Large intestine (tissue), 3 donors: Measurements from ENCODE around the gene ARG1. TPM values are rescaled to one million over a fixed set of nuclear protein-coding genes. Genes with fewer than 3 reads are reported as not detected.

Experiments
- DNase-seq, 2 donors: peaks; one replicate each; pipeline versions ENCODE4 v3.0.0 to v3.0.0-alpha.2; 2013
- H3K27ac ChIP-seq: one replicate; pipeline ENCODE4 v1.5.1; 2013; ENCODE audit warnings: low read length
- H3K27me3 ChIP-seq: 2 replicates; pipeline ENCODE4 v1.6.1; 2013; ENCODE audit warnings: low read length; ENCODE audit not compliant: control insufficient read depth, insufficient read depth
- H3K36me3 ChIP-seq: 2 replicates; pipeline ENCODE4 v1.6.1; 2013; ENCODE audit warnings: low read length; ENCODE audit not compliant: control insufficient read depth, insufficient read depth
- H3K4me1 ChIP-seq: one replicate; pipeline ENCODE4 v1.6.1; 2013; ENCODE audit warnings: low read length; ENCODE audit not compliant: control insufficient read depth, insufficient read depth
- H3K4me3 ChIP-seq: one replicate; pipeline ENCODE4 v1.5.1; 2013; ENCODE audit warnings: low read length
- H3K9me3 ChIP-seq: one replicate; pipeline ENCODE4 v1.6.1; 2013; ENCODE audit warnings: mild to moderate bottlenecking, low read depth, low read length, moderate library complexity; ENCODE audit not compliant: control insufficient read depth
- WGBS: methylation state at CpG from one replicate; pipeline ENCODE4 v1.1.5; 2013; ENCODE audit warnings: low lambda C conversion rate; ENCODE audit not compliant: insufficient coverage; 5-methylcytosine and 5-hydroxymethylcytosine counted together
- polyA plus RNA-seq: library from polyadenylated mRNA; unstranded; fragments of 120-200 nt; gene quantifications from one replicate; pipeline ENCODE4 v1.2.1, GENCODE V29; 2013

Gene ARG1
- polyA plus RNA-seq, 1 donor, result 0.72 TPM

GRCh38 chr6:131581523-131581922, 8.5 kb downstream of the ARG1 start:
- H3K9me3 ChIP-seq, result no peaks in the 10 kb centered on the region

GRCh38 chr6:131586543-131586942, 13.5 kb downstream of the ARG1 start:
- H3K27me3 ChIP-seq, result no peaks in the 10 kb centered on the region
- no peak for DNase-seq
- H3K4me3 ChIP-seq, result no peak overlapping the region
- H3K4me1 ChIP-seq, result no peaks in the 10 kb centered on the region
- no peaks in the 10 kb centered on the region for H3K9me3 ChIP-seq
- WGBS, result 100% methylated on average over 3 of the region's 4 CpGs
- H3K27ac ChIP-seq, result no peak overlapping the region
- H3K36me3 ChIP-seq, result peaks cover 61% of the 10 kb centered on the region

More at GRCh38 chr6:131581523-131581922, 8.5 kb downstream of the ARG1 start:
- Histone ChIP-seq H3K27me3 (no peaks in the 10 kb centered on the region), H3K36me3 (peaks cover 41% of the 10 kb centered on the region), H3K4me3 (no peak overlapping the region), H3K4me1 (no peaks in the 10 kb centered on the region), H3K27ac (no peak overlapping the region)
- DNase-seq, result no peak

GRCh38 chr6:131587909-131588308, 14.9 kb downstream of the ARG1 start:
- H3K4me1 ChIP-seq, result no peaks in the 10 kb centered on the region
- no peaks in the 10 kb centered on the region for H3K27me3 ChIP-seq
- WGBS, result no CpG with 5 or more reads among the region's 4 CpGs
- peaks cover 63% of the 10 kb centered on the region for H3K36me3 ChIP-seq
- H3K27ac ChIP-seq, result no peak overlapping the region
- no peaks in the 10 kb centered on the region for H3K9me3 ChIP-seq
- DNase-seq, result no peak
- H3K4me3 ChIP-seq, result no peak overlapping the region

- Histone ChIP-seq H3K4me3 (no peak overlapping the region), H3K9me3 (no peaks in the 10 kb centered on the region), H3K4me1 (no peaks in the 10 kb centered on the region), H3K27ac (no peak overlapping the region), H3K27me3 (no peaks in the 10 kb centered on the region), H3K36me3 (peaks cover 61% of the 10 kb centered on the region)
- WGBS, result no CpG with 5 or more reads among the region's 2 CpGs
- DNase-seq, result no peak
Measured at GRCh38 chr6:131588643-131589042, 15.6 kb downstream of the ARG1 start.

GRCh38 chr6:131592935-131593334, 19.9 kb downstream of the ARG1 start:
- Histone ChIP-seq H3K27me3 (no peaks in the 10 kb centered on the region), H3K27ac (no peak overlapping the region), H3K4me1 (no peaks in the 10 kb centered on the region), H3K4me3 (no peak overlapping the region), H3K9me3 (no peaks in the 10 kb centered on the region), H3K36me3 (peaks cover 76% of the 10 kb centered on the region)
- 83% methylated on average over 1 of the region's 2 CpGs for WGBS
- DNase-seq, result no peak

GRCh38 chr6:131594074-131594473, 21.0 kb downstream of the ARG1 start:
- Histone ChIP-seq H3K27ac (no peak overlapping the region), H3K27me3 (no peaks in the 10 kb centered on the region), H3K36me3 (peaks cover 77% of the 10 kb centered on the region), H3K9me3 (no peaks in the 10 kb centered on the region), H3K4me1 (no peaks in the 10 kb centered on the region), H3K4me3 (no peak overlapping the region)
- DNase-seq, result no peak
- no CpG with 5 or more reads among the region's 11 CpGs for WGBS

GRCh38 chr6:131597446-131597845, 24.4 kb downstream of the ARG1 start:
- DNase-seq, result no peak
- H3K27ac ChIP-seq, result no peak overlapping the region

GRCh38 chr6:131600716-131601115, 27.7 kb downstream of the ARG1 start:
- Histone ChIP-seq H3K4me1 (peaks cover 10% of the 10 kb centered on the region), H3K27ac (no peak overlapping the region), H3K27me3 (no peaks in the 10 kb centered on the region), H3K4me3 (no peak overlapping the region), H3K36me3 (peaks cover 70% of the 10 kb centered on the region), H3K9me3 (no peaks in the 10 kb centered on the region)
- DNase-seq, result no peak
- WGBS, result 100% methylated on average over 2 of the region's 4 CpGs

More at GRCh38 chr6:131597446-131597845, 24.4 kb downstream of the ARG1 start:
- H3K4me1 ChIP-seq, result peaks cover 6% of the 10 kb centered on the region
- H3K36me3 ChIP-seq, result peaks cover 77% of the 10 kb centered on the region
- no peak overlapping the region for H3K4me3 ChIP-seq
- WGBS, result 44% methylated on average over 1 of the region's 3 CpGs
- no peaks in the 10 kb centered on the region for H3K9me3 ChIP-seq
- H3K27me3 ChIP-seq, result no peaks in the 10 kb centered on the region

GRCh38 chr6:131602781-131603312, 29.8 kb downstream of the ARG1 start:
- Histone ChIP-seq H3K4me3 (no peak overlapping the region), H3K4me1 (peaks cover 10% of the 10 kb centered on the region), H3K27me3 (no peaks in the 10 kb centered on the region), H3K36me3 (peaks cover 61% of the 10 kb centered on the region), H3K9me3 (no peaks in the 10 kb centered on the region), H3K27ac (peak overlapping the region; percentile 73)
- peak; percentile 37 to 73 for DNase-seq
- WGBS, result no CpG with 5 or more reads among the region's 1 CpG

- Histone ChIP-seq H3K4me1 (no peaks in the 10 kb centered on the region), H3K9me3 (no peaks in the 10 kb centered on the region), H3K27ac (no peak overlapping the region), H3K27me3 (no peaks in the 10 kb centered on the region), H3K36me3 (peaks cover 42% of the 10 kb centered on the region), H3K4me3 (no peak overlapping the region)
- no peak for DNase-seq
- no CpG with 5 or more reads among the region's 5 CpGs for WGBS
Measured at GRCh38 chr6:131613296-131613925, 40.4 kb downstream of the ARG1 start.

GRCh38 chr6:131615275-131615674, 42.2 kb downstream of the ARG1 start:
- no peaks in the 10 kb centered on the region for H3K4me1 ChIP-seq
- H3K36me3 ChIP-seq, result peaks cover 48% of the 10 kb centered on the region
- no peak overlapping the region for H3K27ac ChIP-seq
- 100% methylated on average over 3 of the region's 4 CpGs for WGBS
- no peak overlapping the region for H3K4me3 ChIP-seq
- no peaks in the 10 kb centered on the region for H3K9me3 ChIP-seq
- no peaks in the 10 kb centered on the region for H3K27me3 ChIP-seq
- no peak for DNase-seq
